HEK293 (cell line): ENCODE results near the gene BTBD19.

Experiments used
- BCL11B ChIP-seq: fragments of 450-650 bp; formaldehyde crosslinking; IDR thresholded peaks from 2 replicates; pipeline ENCODE4 v1.5.1; 2016; ENCODE audit warnings: low read depth, missing biosample characterization, missing genetic modification characterization
- FEZF1 ChIP-seq: fragments of 450-650 bp; formaldehyde crosslinking; IDR thresholded peaks from 2 replicates; pipeline ENCODE4 v1.5.1; 2016; ENCODE audit warnings: missing biosample characterization, missing genetic modification characterization
- HOXD13 ChIP-seq: sonication (generic); formaldehyde crosslinking; IDR thresholded peaks from 2 replicates; pipeline ENCODE4 v1.8.0; 2022; ENCODE audit warnings: missing genetic modification reagents, borderline replicate concordance
- MYNN ChIP-seq: fragments of 450-650 bp; formaldehyde crosslinking; IDR thresholded peaks from 2 replicates; pipeline ENCODE4 v1.5.1; 2016; ENCODE audit warnings: missing biosample characterization, missing genetic modification characterization, borderline replicate concordance
- REPIN1 ChIP-seq: fragments of 450-650 bp; formaldehyde crosslinking; IDR thresholded peaks from 2 replicates; pipeline ENCODE4 v1.5.1; 2017; ENCODE audit warnings: missing biosample characterization, missing genetic modification characterization, low read depth
- WT1 ChIP-seq: fragments of 450-650 bp; formaldehyde crosslinking; IDR thresholded peaks from 2 replicates; pipeline ENCODE4 v1.5.1; 2016; ENCODE audit warnings: missing biosample characterization, missing genetic modification characterization
- ZFP3 ChIP-seq: fragments of 450-650 bp; formaldehyde crosslinking; IDR thresholded peaks from 2 replicates; pipeline ENCODE4 v1.5.1; 2016; ENCODE audit warnings: low read depth, missing biosample characterization, missing genetic modification characterization
- ZNF10 ChIP-seq: fragments of 450-650 bp; formaldehyde crosslinking; IDR thresholded peaks from 2 replicates; pipeline ENCODE4 v1.5.1; 2017; ENCODE audit warnings: missing biosample characterization, missing genetic modification characterization
- ZNF157 ChIP-seq: fragments of 450-650 bp; formaldehyde crosslinking; IDR thresholded peaks from 2 replicates; pipeline ENCODE4 v1.5.1; 2016; ENCODE audit warnings: missing biosample characterization, missing genetic modification characterization
- ZNF175 ChIP-seq: fragments of 450-650 bp; formaldehyde crosslinking; IDR thresholded peaks from 2 replicates; pipeline ENCODE4 v1.5.1; 2016; ENCODE audit warnings: missing biosample characterization, missing genetic modification characterization
- ZNF23 ChIP-seq: fragments of 450-650 bp; formaldehyde crosslinking; IDR thresholded peaks from 2 replicates; pipeline ENCODE4 v1.5.1; 2016; ENCODE audit warnings: missing biosample characterization, missing genetic modification characterization, borderline replicate concordance
- ZNF311 ChIP-seq: fragments of 450-650 bp; formaldehyde crosslinking; IDR thresholded peaks from 2 replicates; pipeline ENCODE4 v1.5.1; 2017; ENCODE audit warnings: missing biosample characterization, missing genetic modification characterization, borderline replicate concordance
- ZNF341 ChIP-seq: fragments of 450-650 bp; formaldehyde crosslinking; IDR thresholded peaks from 2 replicates; pipeline ENCODE4; 2016; ENCODE audit warnings: low read depth, missing biosample characterization, missing genetic modification characterization
- ZNF350 ChIP-seq: fragments of 450-650 bp; formaldehyde crosslinking; IDR thresholded peaks from 2 replicates; pipeline ENCODE4 v1.5.0; 2017; ENCODE audit warnings: missing biosample characterization, mild to moderate bottlenecking, missing genetic modification characterization
- ZNF391 ChIP-seq: fragments of 450-650 bp; formaldehyde crosslinking; IDR thresholded peaks from 2 replicates; pipeline ENCODE4 v1.5.1; 2016; ENCODE audit warnings: low read depth, missing biosample characterization, missing genetic modification characterization, borderline replicate concordance
- ZNF423 ChIP-seq: fragments of 450-650 bp; formaldehyde crosslinking; IDR thresholded peaks from 2 replicates; pipeline ENCODE4 v1.5.1; 2016; ENCODE audit warnings: missing biosample characterization, missing genetic modification characterization
- ZNF629 ChIP-seq: fragments of 450-650 bp; formaldehyde crosslinking; IDR thresholded peaks from 2 replicates; pipeline ENCODE4 v1.5.1; 2017; ENCODE audit warnings: missing biosample characterization, missing genetic modification characterization
- ZNF76 ChIP-seq: fragments of 450-650 bp; formaldehyde crosslinking; IDR thresholded peaks from 2 replicates; pipeline ENCODE4; 2016; ENCODE audit warnings: low read depth, missing biosample characterization, missing genetic modification characterization, borderline replicate concordance
- ZNF768 ChIP-seq: fragments of 450-650 bp; formaldehyde crosslinking; IDR thresholded peaks from 2 replicates; pipeline ENCODE4 v1.5.1; 2018; ENCODE audit warnings: missing biosample characterization, mild to moderate bottlenecking, missing genetic modification characterization
- ZNF776 ChIP-seq: fragments of 450-650 bp; formaldehyde crosslinking; IDR thresholded peaks from 2 replicates; pipeline ENCODE4 v1.5.0; 2017; ENCODE audit warnings: missing biosample characterization, missing genetic modification characterization, borderline replicate concordance
- ZSCAN16 ChIP-seq: fragments of 450-650 bp; formaldehyde crosslinking; IDR thresholded peaks from 2 replicates; pipeline ENCODE4 v1.5.1; 2016; ENCODE audit warnings: missing biosample characterization, missing genetic modification characterization
- TF ChIP-seq, protein P1 (sequence below): fragments of 450-650 bp; formaldehyde crosslinking; IDR thresholded peaks from 2 replicates; pipeline ENCODE4 v1.5.1; 2017; ENCODE audit warnings: missing biosample characterization, missing genetic modification characterization
- TF ChIP-seq, protein P2 (sequence below): fragments of 450-650 bp; formaldehyde crosslinking; IDR thresholded peaks from 2 replicates; pipeline ENCODE4 v1.5.1; 2016; ENCODE audit warnings: missing biosample characterization, missing genetic modification characterization
- TF ChIP-seq, protein P3 (sequence below): fragments of 450-650 bp; formaldehyde crosslinking; IDR thresholded peaks from 2 replicates; pipeline ENCODE4 v1.5.1; 2016; ENCODE audit warnings: missing biosample characterization, missing genetic modification characterization
- TF ChIP-seq, protein P4 (sequence below): fragments of 450-650 bp; formaldehyde crosslinking; IDR thresholded peaks from 2 replicates; pipeline ENCODE4 v1.5.1; 2016; ENCODE audit warnings: missing biosample characterization, missing genetic modification characterization
- TF ChIP-seq, protein P5 (sequence below): fragments of 450-650 bp; formaldehyde crosslinking; IDR thresholded peaks from 2 replicates; pipeline ENCODE4 v1.5.1; 2016; ENCODE audit warnings: missing biosample characterization, missing genetic modification characterization
- TF ChIP-seq, protein P6 (sequence below): fragments of 450-650 bp; formaldehyde crosslinking; IDR thresholded peaks from 2 replicates; pipeline ENCODE4 v1.5.1; 2016; ENCODE audit warnings: missing biosample characterization, missing genetic modification characterization

BTBD19 gene

DNA sequence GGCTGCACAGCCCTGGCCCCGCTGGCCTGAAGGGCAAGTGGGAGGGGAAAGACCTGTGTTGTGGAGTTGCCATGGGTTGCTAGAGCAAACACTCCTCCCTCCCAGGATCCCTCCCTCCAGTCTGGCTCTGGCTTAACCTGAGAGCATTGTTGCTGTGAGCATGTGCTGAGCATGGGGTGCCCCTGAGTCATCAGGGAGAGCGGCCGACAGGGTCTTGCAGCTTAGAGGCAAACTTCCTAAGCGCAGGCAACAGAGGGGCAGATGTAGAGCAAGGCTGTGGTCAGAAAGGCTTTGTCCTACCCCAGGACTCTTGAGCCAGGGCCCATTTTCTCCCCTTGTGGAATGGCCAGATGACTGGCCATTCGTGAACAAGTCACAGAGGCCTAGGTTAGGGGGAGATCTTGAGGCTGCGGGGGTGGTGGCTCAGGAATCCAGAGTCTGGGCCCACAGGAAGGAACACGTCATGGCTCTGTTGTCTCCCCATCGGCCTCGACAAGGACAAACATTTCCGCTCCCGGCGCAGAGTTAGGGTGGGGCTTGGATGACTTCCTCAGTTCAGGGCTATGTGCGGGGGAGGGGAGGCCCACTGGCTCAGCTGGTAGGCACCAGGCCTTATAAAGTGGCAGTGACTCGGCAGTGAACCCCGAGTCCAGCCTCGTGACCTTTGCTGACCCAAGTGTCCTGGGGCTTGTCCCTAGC, 810 bp upstream of the BTBD19 start (continued):
- TF ChIP-seq WT1 (peak; percentile 80), ZNF350 (tag by site-specific recombination) (no peak), ZNF311 (tag by site-specific recombination) (no peak), ZNF175 (tag by site-specific recombination) (no peak), ZNF10 (tag by site-specific recombination) (no peak), HOXD13 (CRISPR knock-in tag) (no peak), ZNF776 (no peak), ZNF423 (tag by site-specific recombination) (no peak), ZNF23 (no peak), ZNF76 (tag by site-specific recombination) (no peak), REPIN1 (no peak), FEZF1 (tag by site-specific recombination) (no peak), ZFP3 (tag by site-specific recombination) (no peak), ZNF157 (tag by site-specific recombination) (no peak), ZNF391 (tag by site-specific recombination) (no peak), MYNN (no peak), ZNF629 (tag by site-specific recombination) (peak; percentile 89), ZSCAN16 (tag by site-specific recombination) (no peak), ZNF768 (tag by site-specific recombination) (no peak), BCL11B (tag by site-specific recombination) (0 out of 2 replicates have a peak, but pooled peaks have one; percentile 11), ZNF341 (no peak)
- TF ChIP-seq, protein P1, sequence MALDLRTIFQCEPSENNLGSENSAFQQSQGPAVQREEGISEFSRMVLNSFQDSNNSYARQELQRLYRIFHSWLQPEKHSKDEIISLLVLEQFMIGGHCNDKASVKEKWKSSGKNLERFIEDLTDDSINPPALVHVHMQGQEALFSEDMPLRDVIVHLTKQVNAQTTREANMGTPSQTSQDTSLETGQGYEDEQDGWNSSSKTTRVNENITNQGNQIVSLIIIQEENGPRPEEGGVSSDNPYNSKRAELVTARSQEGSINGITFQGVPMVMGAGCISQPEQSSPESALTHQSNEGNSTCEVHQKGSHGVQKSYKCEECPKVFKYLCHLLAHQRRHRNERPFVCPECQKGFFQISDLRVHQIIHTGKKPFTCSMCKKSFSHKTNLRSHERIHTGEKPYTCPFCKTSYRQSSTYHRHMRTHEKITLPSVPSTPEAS (tag by site-specific recombination) = no peak
- TF ChIP-seq, protein P2, sequence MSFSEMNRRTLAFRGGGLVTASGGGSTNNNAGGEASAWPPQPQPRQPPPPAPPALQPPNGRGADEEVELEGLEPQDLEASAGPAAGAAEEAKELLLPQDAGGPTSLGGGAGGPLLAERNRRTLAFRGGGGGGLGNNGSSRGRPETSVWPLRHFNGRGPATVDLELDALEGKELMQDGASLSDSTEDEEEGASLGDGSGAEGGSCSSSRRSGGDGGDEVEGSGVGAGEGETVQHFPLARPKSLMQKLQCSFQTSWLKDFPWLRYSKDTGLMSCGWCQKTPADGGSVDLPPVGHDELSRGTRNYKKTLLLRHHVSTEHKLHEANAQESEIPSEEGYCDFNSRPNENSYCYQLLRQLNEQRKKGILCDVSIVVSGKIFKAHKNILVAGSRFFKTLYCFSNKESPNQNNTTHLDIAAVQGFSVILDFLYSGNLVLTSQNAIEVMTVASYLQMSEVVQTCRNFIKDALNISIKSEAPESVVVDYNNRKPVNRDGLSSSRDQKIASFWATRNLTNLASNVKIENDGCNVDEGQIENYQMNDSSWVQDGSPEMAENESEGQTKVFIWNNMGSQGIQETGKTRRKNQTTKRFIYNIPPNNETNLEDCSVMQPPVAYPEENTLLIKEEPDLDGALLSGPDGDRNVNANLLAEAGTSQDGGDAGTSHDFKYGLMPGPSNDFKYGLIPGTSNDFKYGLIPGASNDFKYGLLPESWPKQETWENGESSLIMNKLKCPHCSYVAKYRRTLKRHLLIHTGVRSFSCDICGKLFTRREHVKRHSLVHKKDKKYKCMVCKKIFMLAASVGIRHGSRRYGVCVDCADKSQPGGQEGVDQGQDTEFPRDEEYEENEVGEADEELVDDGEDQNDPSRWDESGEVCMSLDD (tag by site-specific recombination) = peak; percentile 56
- TF ChIP-seq, protein P3, sequence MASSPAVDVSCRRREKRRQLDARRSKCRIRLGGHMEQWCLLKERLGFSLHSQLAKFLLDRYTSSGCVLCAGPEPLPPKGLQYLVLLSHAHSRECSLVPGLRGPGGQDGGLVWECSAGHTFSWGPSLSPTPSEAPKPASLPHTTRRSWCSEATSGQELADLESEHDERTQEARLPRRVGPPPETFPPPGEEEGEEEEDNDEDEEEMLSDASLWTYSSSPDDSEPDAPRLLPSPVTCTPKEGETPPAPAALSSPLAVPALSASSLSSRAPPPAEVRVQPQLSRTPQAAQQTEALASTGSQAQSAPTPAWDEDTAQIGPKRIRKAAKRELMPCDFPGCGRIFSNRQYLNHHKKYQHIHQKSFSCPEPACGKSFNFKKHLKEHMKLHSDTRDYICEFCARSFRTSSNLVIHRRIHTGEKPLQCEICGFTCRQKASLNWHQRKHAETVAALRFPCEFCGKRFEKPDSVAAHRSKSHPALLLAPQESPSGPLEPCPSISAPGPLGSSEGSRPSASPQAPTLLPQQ (tag by site-specific recombination) = peak; percentile 99
- TF ChIP-seq, protein P4, sequence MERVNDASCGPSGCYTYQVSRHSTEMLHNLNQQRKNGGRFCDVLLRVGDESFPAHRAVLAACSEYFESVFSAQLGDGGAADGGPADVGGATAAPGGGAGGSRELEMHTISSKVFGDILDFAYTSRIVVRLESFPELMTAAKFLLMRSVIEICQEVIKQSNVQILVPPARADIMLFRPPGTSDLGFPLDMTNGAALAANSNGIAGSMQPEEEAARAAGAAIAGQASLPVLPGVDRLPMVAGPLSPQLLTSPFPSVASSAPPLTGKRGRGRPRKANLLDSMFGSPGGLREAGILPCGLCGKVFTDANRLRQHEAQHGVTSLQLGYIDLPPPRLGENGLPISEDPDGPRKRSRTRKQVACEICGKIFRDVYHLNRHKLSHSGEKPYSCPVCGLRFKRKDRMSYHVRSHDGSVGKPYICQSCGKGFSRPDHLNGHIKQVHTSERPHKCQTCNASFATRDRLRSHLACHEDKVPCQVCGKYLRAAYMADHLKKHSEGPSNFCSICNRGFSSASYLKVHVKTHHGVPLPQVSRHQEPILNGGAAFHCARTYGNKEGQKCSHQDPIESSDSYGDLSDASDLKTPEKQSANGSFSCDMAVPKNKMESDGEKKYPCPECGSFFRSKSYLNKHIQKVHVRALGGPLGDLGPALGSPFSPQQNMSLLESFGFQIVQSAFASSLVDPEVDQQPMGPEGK (tag by site-specific recombination) = peak; percentile 9
- TF ChIP-seq, protein P5, sequence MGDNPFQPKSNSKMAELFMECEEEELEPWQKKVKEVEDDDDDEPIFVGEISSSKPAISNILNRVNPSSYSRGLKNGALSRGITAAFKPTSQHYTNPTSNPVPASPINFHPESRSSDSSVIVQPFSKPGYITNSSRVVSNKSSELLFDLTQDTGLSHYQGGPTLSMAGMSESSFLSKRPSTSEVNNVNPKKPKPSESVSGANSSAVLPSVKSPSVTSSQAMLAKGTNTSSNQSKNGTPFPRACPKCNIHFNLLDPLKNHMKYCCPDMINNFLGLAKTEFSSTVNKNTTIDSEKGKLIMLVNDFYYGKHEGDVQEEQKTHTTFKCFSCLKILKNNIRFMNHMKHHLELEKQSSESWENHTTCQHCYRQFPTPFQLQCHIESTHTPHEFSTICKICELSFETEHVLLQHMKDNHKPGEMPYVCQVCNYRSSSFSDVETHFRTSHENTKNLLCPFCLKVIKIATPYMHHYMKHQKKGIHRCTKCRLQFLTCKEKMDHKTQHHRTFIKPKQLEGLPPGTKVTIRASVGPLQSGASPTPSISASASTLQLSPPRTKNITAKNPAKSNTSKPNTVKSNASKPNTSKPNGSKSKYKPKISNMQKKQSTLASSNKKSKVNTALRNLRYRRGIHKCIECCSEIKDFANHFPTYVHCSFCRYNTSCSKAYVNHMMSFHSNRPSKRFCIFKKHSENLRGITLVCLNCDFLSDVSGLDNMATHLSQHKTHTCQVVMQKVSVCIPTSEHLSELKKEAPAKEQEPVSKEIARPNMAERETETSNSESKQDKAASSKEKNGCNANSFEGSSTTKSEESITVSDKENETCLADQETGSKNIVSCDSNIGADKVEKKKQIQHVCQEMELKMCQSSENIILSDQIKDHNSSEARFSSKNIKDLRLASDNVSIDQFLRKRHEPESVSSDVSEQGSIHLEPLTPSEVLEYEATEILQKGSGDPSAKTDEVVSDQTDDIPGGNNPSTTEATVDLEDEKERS (tag by site-specific recombination) = no peak
- TF ChIP-seq, protein P6, sequence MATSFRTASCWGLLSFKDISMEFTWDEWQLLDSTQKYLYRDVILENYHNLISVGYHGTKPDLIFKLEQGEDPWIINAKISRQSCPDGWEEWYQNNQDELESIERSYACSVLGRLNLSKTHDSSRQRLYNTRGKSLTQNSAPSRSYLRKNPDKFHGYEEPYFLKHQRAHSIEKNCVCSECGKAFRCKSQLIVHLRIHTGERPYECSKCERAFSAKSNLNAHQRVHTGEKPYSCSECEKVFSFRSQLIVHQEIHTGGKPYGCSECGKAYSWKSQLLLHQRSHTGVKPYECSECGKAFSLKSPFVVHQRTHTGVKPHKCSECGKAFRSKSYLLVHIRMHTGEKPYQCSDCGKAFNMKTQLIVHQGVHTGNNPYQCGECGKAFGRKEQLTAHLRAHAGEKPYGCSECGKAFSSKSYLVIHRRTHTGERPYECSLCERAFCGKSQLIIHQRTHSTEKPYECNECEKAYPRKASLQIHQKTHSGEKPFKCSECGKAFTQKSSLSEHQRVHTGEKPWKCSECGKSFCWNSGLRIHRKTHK (tag by site-specific recombination) = no peak
